Peyer's patch (tissue), 4 donors: ENCODE measurements around the gene C9orf152. TPM values are rescaled to one million over a fixed set of nuclear protein-coding genes. Genes with fewer than 3 reads are reported as not detected.
"Not testable (repeated sequence)": the region's sequence is repeated elsewhere in the genome, so short reads cannot be mapped to it uniquely, and the experiment has no call there.

Experiments
- DNase-seq, 3 donors: peaks; one replicate each; pipeline ENCODE4 v3.0.0-alpha.2; 2017 to 2019
- H3K27ac ChIP-seq, 4 donors: fragments of 200-600 bp; sonication (generic); one replicate each; pipeline ENCODE4 v1.5.1; 2016 to 2019
- H3K27me3 ChIP-seq, 2 donors: fragments of 200-600 bp; sonication (generic); one replicate each; pipeline ENCODE4 v1.5.1; 2019
- H3K36me3 ChIP-seq, 3 donors: fragments of 200-600 bp; sonication (generic); one replicate each; pipeline ENCODE4 v1.5.1; 2016 to 2019
- H3K4me1 ChIP-seq, 4 donors: fragments of 200-600 bp; sonication (generic); one replicate each; pipeline ENCODE4 v1.5.1; 2016 to 2019
- H3K4me3 ChIP-seq, 4 donors: fragments of 200-600 bp; sonication (generic); 1 replicate in 3 of 4; 2 replicates in 1 of 4; pipeline ENCODE4 v1.5.1; 2016 to 2019; ENCODE audit warnings: mild to moderate bottlenecking in 1 of 4
- H3K9me3 ChIP-seq, 4 donors: fragments of 200-600 bp; sonication (generic); one replicate each; pipeline ENCODE4 v1.5.1; 2016 to 2019; ENCODE audit warnings: mild to moderate bottlenecking in 1 of 4
- POLR2A ChIP-seq, 2 donors: fragments of 450-650 bp; IDR thresholded peaks; one replicate each; pipeline ENCODE4 v1.5.1; 2017; ENCODE audit warnings: antibody characterized with exemption in 2 of 2, mild to moderate bottlenecking in 2 of 2, moderate library complexity in 2 of 2
- total RNA-seq, 4 donors: library from RNA; depleted of rRNA; stranded (reverse); fragments of >200 nt; gene quantifications; one replicate each; pipeline ENCODE4 v1.1.0, GENCODE V29; 2016
- TF ChIP-seq, protein P1 (sequence below), 6 experiments: fragments of 450-650 bp in 4 of 6; fragments of 200-600 bp in 2 of 6; sonication (generic) in 1 of 6; IDR thresholded peaks; one replicate each; pipeline ENCODE4 v1.5.1; 2017 to 2019; ENCODE audit warnings: antibody characterized with exemption in 6 of 6, mild to moderate bottlenecking in 3 of 6, moderate library complexity in 1 of 6

The C9orf152 gene
- total RNA-seq, 4 donors from 2014 or later: 9.2 to 12.8 (median 10.9) TPM

DNA sequence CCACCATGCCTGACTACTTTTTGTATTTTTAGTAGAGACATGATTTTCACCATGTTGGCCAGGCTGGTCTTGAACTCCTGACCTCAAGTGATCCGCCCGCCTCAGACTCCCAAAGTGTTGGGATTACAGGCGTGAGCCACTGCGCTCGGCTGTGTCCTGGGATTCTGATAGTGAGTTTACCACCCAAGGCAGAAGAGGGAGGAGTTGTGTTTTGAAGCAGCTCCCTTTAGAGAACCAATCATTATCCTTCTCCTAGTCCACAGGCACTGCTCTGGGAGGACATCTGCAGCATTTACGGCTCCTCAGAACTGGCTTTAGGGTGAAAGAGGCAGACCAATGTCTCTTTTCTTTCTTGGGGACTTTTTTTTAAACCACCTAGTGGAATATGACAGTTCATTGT is 5.7 kb downstream of the C9orf152 start:
- no peak for DNase-seq
- Histone ChIP-seq H3K4me1 (peaks cover 0 to 28% (median 0%) of the 10 kb centered on the region in 4 donors), H3K27me3 (no peaks in the 10 kb centered on the region), H3K9me3 (no peaks in the 10 kb centered on the region), H3K4me3 (no peak overlapping the region), H3K27ac (peak overlapping the region in 1 of 4 donors; percentile 44), H3K36me3 (no peaks in the 10 kb centered on the region)
- TF ChIP-seq POLR2A (IDR thresholded peaks at IDR 0.05): no peak
- TF ChIP-seq, protein P1, sequence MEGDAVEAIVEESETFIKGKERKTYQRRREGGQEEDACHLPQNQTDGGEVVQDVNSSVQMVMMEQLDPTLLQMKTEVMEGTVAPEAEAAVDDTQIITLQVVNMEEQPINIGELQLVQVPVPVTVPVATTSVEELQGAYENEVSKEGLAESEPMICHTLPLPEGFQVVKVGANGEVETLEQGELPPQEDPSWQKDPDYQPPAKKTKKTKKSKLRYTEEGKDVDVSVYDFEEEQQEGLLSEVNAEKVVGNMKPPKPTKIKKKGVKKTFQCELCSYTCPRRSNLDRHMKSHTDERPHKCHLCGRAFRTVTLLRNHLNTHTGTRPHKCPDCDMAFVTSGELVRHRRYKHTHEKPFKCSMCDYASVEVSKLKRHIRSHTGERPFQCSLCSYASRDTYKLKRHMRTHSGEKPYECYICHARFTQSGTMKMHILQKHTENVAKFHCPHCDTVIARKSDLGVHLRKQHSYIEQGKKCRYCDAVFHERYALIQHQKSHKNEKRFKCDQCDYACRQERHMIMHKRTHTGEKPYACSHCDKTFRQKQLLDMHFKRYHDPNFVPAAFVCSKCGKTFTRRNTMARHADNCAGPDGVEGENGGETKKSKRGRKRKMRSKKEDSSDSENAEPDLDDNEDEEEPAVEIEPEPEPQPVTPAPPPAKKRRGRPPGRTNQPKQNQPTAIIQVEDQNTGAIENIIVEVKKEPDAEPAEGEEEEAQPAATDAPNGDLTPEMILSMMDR (IDR thresholded peaks at IDR 0.05): no peak

DNA sequence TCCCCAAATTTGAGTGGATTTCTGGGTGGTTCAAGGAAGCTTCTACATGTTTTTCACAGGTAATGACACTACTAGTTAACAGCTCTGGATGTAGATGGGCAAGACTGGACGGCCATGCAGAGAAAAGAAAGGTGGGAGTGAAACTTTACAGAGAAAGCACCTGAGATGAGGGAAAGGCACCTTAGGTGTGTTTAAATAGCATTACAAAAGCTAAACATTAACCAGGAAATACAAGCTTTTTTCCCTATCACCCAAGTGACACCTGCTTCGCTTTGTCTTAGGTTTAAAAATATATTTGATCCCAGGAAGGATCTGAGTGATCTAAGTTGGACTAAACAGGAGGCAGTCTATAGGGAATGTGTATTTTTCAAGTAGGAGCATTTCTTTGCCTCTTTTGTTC is 8.3 kb downstream of the C9orf152 start:
- H3K4me3 ChIP-seq: no peak overlapping the region
- H3K27me3 ChIP-seq: no peaks in the 10 kb centered on the region
- no peak for TF ChIP-seq POLR2A (IDR thresholded peaks at IDR 0.05)
- TF ChIP-seq, protein P1 (IDR thresholded peaks at IDR 0.05): no peak
- peaks cover 0 to 28% (median 0%) of the 10 kb centered on the region in 4 donors for H3K4me1 ChIP-seq
- peak overlapping the region in 3 of 4 donors; percentile 36 to 70 (median 44) for H3K27ac ChIP-seq
- no peak for DNase-seq
- H3K9me3 ChIP-seq: no peaks in the 10 kb centered on the region
- no peaks in the 10 kb centered on the region for H3K36me3 ChIP-seq

DNA sequence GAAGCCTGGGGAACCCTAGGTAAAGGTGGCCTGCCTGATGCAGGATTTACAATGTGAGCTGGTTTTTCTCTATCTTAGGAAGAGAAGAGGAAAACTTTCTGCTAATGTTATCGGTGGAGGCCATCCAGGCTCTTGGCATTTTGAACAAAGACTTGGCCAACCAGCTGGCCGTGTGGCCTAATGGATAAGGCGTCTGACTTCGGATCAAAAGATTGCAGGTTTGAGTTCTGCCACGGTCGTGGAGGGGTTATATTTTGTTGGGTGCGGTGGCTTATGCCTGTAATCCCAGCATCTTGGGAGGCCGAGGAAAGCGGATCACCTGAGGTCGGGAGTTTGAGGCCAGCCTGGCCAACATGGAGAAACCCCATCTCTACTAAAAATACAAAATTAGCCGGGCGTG is 9.6 kb downstream of the C9orf152 start:
- no peaks in the 10 kb centered on the region for H3K27me3 ChIP-seq
- H3K4me1 ChIP-seq: peaks cover 0 to 38% (median 0%) of the 10 kb centered on the region in 4 donors
- H3K9me3 ChIP-seq: no peaks in the 10 kb centered on the region
- TF ChIP-seq, protein P1 (IDR thresholded peaks at IDR 0.05): no peak
- TF ChIP-seq POLR2A (IDR thresholded peaks at IDR 0.05): no peak
- DNase-seq: no peak
- no peaks in the 10 kb centered on the region for H3K36me3 ChIP-seq
- H3K27ac ChIP-seq: peak overlapping the region in 3 of 4 donors; percentile 27 to 78 (median 61)
- no peak overlapping the region for H3K4me3 ChIP-seq

DNA sequence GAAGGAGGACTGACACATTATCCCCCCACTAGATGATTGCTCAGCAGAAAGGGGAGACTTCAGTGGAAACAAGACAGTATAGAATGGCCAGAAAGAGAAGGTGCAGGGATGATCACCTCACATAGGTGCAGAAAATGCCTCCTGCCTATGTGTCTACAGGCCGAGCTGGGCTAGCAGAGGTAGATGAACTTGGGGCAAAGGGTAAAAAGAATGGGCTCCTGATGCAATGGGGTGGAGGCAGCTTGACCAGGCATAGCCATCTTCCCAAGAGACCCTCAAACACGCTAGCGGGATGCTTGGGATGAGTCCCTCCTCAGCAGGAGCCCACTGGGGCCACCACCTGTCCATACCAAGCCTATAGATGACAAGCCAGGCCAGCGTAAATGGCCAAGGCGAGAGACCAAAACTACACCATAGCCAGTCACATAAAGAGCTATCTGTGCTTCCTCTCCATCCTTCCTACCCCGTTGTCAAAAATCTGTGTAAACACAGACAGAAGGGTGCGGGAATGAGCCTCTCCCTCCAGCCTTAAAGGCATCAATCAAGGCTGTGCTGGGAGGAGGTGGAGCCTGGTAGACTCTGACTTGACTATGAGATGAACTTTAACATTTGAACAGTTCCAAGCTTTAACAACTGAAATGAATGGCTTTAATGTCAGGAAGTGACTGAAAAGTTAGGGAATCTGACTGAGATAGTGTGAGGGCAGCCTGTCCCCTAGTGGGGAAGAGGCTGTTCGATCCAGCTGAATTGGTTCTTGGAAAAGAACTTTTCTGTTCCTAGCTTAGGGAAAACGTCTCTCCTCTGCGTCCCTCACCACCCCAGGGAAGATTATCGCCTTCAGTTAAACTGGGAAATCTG is 10.4 kb downstream of the C9orf152 start:
- peak in 1 of 3 donors; percentile 55 for DNase-seq
- no peak for TF ChIP-seq POLR2A (IDR thresholded peaks at IDR 0.05)
- TF ChIP-seq, protein P1 (IDR thresholded peaks at IDR 0.05): peak in 3 of 6 experiments; percentile 37 to 45 (median 42)
- Histone ChIP-seq H3K4me1 (peaks cover 0 to 38% (median 0%) of the 10 kb centered on the region in 4 donors), H3K27ac (peak overlapping the region in 3 of 4 donors; percentile 27 to 78 (median 61)), H3K27me3 (no peaks in the 10 kb centered on the region), H3K4me3 (no peak overlapping the region), H3K9me3 (no peaks in the 10 kb centered on the region), H3K36me3 (no peaks in the 10 kb centered on the region)

DNA sequence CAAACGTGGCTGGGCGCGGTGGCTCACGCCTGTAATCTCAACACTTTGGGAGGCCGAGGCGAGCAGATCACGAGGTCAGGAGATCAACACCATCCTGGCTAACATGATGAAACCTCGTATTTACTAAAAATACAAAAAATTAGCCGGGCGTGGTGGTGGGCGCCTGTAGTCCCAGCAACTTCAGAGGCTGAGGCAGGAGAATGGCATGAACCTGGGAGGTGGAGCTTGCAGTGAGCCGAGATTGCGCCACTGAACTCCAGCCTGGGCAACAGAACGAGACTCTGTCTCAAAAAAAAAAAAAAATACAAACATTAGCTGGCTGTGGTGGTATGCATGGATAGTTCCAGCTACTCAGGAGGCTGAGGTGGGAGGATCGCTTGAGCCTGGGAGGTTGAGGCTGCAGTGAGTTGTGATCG is 11.9 kb downstream of the C9orf152 start:
- not testable (repeated sequence) for H3K9me3 ChIP-seq, H3K27me3 ChIP-seq, DNase-seq, H3K27ac ChIP-seq, H3K36me3 ChIP-seq, H3K4me3 ChIP-seq
- H3K4me1 ChIP-seq: peaks cover 0 to 38% (median 0%) of the 10 kb centered on the region in 4 donors

DNA sequence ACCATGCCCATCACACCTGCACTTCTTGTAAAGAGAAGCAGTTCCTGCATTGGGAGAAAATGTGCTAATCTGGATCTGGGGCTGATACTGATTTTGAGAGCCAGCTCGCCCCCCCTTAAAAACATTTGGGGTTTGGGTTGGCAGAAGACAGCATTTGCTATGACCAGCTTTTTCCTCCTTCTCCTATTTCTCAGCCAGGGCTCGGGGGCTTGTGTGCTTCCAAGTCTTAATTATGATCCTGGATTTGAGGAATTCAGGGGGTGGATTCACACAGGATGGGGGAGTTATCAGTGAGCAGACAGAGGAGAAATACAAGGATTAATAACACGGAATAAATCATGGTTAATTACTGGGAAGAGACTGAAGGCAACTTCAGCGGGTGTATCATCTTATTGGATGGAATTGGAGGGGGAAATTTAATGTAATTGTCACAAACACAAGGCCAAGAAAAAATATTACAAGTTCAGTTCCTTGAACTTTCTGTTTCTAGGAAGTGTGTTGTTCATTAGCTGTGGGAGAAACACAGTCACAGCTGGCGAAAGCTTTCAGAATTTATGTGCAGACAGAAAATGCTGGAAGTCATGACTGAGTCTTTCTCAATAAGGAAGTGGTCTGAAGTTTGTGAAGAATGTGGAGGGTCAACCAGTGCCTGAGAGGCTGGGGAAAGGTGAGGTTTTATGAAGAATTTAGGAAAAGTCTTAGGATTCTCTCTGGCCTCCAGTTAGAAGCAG is 15.3 kb downstream of the C9orf152 start:
- H3K27ac ChIP-seq: peak overlapping the region; percentile 17 to 67 (median 46)
- no peak for TF ChIP-seq POLR2A (IDR thresholded peaks at IDR 0.05)
- TF ChIP-seq, protein P1 (IDR thresholded peaks at IDR 0.05): no peak
- DNase-seq: no peak
- no peaks in the 10 kb centered on the region for H3K9me3 ChIP-seq
- H3K4me1 ChIP-seq: peaks cover 0 to 48% (median 0%) of the 10 kb centered on the region in 4 donors
- no peaks in the 10 kb centered on the region for H3K27me3 ChIP-seq
- no peak overlapping the region for H3K4me3 ChIP-seq
- no peaks in the 10 kb centered on the region for H3K36me3 ChIP-seq
